Measurements from ENCODE around the gene SELENOW.

SELENOW gene

DNA sequence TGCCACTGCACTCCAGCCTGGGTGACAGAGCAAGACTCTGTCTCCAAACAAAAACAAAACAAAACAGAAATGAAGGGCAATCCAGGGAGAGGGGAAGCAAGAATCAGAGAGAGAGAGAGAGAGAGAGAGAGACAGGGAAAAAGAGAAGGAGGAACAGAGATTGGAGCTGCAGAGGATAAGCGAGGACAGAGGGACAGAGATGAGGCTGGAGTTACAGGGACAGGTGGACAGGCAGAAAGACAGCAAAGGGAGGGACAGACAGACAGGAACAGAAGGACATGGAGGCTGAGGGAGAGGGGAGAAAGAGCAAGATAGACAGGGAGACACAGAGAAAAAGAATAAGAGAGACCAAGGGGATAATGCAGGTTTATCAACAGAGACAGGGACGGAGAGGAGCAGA is 41.9 kb downstream of the SELENOW start:
- H3K9me3 Mint-ChIP-seq: no peaks in the 10 kb centered on the region

GRCh38 chr19:47821460-47822020 is 43.0 kb downstream of the SELENOW start, which contains the start of gene CRX:
Gene CRX (plus strand): TSS chr19:47821937. CDS start chr19:47834444, 12,507 bp downstream.
- H3K9me3 Mint-ChIP-seq: no peaks in the 10 kb centered on the region
- no peaks in the 10 kb centered on the region for H3K36me3 Mint-ChIP-seq
- H3K4me1 Mint-ChIP-seq: peaks cover 3% of the 10 kb centered on the region
- peaks cover 23% of the 10 kb centered on the region for H3K27me3 Mint-ChIP-seq
- H3K27ac Mint-ChIP-seq: peak within 1 kb of the TSS; percentile 35
- H3K4me3 Mint-ChIP-seq: no peak within 1 kb of the TSS

More for the DNA sequence above, 41.9 kb downstream of the SELENOW start:
- Mint-ChIP-seq H3K27me3 (peaks cover 23% of the 10 kb centered on the region), H3K4me1 (peaks cover 3% of the 10 kb centered on the region), H3K4me3 (no peak overlapping the region), H3K36me3 (no peaks in the 10 kb centered on the region), H3K27ac (no peak overlapping the region)

DNA sequence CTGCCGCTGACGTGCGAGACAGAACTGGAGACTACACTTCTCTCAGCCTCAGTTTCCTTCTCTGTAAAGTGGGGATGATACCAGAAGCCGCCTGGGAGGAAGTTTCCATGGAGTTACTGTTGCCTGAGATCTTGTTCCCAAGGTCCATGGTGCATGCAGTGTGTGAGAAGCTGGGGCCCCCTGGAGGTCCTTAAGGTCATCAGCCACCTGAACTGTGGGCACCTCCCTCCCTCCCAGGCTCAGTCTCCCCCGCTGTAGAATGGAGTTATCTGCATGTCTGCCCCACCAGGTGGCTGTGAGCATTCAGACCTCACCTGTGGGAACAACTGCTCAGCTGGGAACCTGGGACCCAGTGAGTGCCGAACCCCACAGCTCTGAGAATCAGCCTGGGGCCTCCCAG is 45.9 kb downstream of the SELENOW start:
- Mint-ChIP-seq H3K27ac (no peak overlapping the region), H3K36me3 (no peaks in the 10 kb centered on the region), H3K4me3 (no peak overlapping the region), H3K4me1 (peaks cover 3% of the 10 kb centered on the region), H3K27me3 (peaks cover 14% of the 10 kb centered on the region), H3K9me3 (no peaks in the 10 kb centered on the region)

GRCh38 chr19:47826800-47827199 is 48.3 kb downstream of the SELENOW start:
- no peak overlapping the region for H3K4me3 Mint-ChIP-seq
- H3K27me3 Mint-ChIP-seq: peaks cover 2% of the 10 kb centered on the region
- H3K27ac Mint-ChIP-seq: no peak overlapping the region
- no peaks in the 10 kb centered on the region for H3K9me3 Mint-ChIP-seq
- no peaks in the 10 kb centered on the region for H3K36me3 Mint-ChIP-seq
- H3K4me1 Mint-ChIP-seq: no peaks in the 10 kb centered on the region

DNA sequence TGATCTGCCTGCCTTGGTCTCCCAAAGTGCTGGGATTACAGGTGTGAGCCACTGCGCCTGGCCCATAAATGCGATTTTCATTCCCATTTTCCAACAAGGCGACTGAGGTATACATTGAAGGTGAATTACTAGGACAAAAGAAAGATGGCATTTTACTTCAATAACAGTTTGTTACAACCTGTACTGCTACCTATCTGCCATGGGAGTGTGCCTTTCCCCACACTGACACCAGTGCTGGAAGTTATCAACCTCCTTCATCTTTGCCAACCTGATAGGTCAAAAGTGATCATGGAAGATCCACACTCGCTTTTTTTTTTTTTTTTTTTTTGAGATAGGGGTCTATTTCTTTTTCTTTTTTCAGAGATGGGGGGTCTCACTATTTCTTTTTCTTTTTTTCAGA is 54.2 kb downstream of the SELENOW start:
- Mint-ChIP-seq H3K27ac (no peak overlapping the region), H3K4me1 (no peaks in the 10 kb centered on the region), H3K27me3 (no peaks in the 10 kb centered on the region), H3K4me3 (no peak overlapping the region), H3K36me3 (no peaks in the 10 kb centered on the region), H3K9me3 (no peaks in the 10 kb centered on the region)
